Mesendoderm (in vitro differentiated cells): ENCODE measurements around the gene FAM181A.

Experiments
- DNase-seq: peaks from one replicate; pipeline ENCODE4 v3.0.0; 2013
- H2AK5ac ChIP-seq: 2 replicates; pipeline ENCODE4 v1.6.1; 2013; ENCODE audit warnings: low read length, inconsistent platforms
- H2BK120ac ChIP-seq: 2 replicates; pipeline ENCODE4 v1.6.1; 2013; ENCODE audit warnings: low read depth, mild to moderate bottlenecking, low read length, moderate library complexity, mixed read lengths
- H2BK15ac ChIP-seq: replicated peaks from 2 replicates; pipeline ENCODE4 v1.6.1; 2013; ENCODE audit warnings: low read depth, mild to moderate bottlenecking, moderate library complexity
- H2BK5ac ChIP-seq: 2 replicates; pipeline ENCODE4 v1.6.1; 2013; ENCODE audit warnings: low read length, inconsistent platforms
- H3K18ac ChIP-seq: 2 replicates; pipeline ENCODE4 v1.6.1; 2013; ENCODE audit warnings: mild to moderate bottlenecking, low read length, mixed read lengths
- H3K23ac ChIP-seq: one replicate; pipeline ENCODE4 v1.6.1; 2013; ENCODE audit warnings: low read length
- H3K27ac ChIP-seq: 2 replicates; pipeline ENCODE4 v1.5.1; 2013; ENCODE audit warnings: low read depth, mild to moderate bottlenecking, inconsistent platforms, low read length, moderate library complexity
- H3K27me3 ChIP-seq: 2 replicates; pipeline ENCODE4 v1.6.1; 2013; ENCODE audit warnings: low read length, control low read depth, mild to moderate bottlenecking, inconsistent platforms; ENCODE audit not compliant: insufficient read depth, poor library complexity
- H3K36me3 ChIP-seq: 2 replicates; pipeline ENCODE4 v1.6.1; 2013; ENCODE audit warnings: low read length, inconsistent platforms; ENCODE audit not compliant: control insufficient read depth, insufficient read depth
- H3K4ac ChIP-seq: one replicate; pipeline ENCODE4 v1.6.1; 2013; ENCODE audit warnings: low read depth, mild to moderate bottlenecking, low read length, moderate library complexity
- H3K4me1 ChIP-seq: 2 replicates; pipeline ENCODE4 v1.6.1; 2013; ENCODE audit warnings: low read depth, low read length, inconsistent platforms; ENCODE audit not compliant: control insufficient read depth
- H3K4me2 ChIP-seq: 2 replicates; pipeline ENCODE4 v1.6.1; 2013; ENCODE audit warnings: low read length
- H3K4me3 ChIP-seq: 2 replicates; pipeline ENCODE4 v1.5.1; 2013; ENCODE audit warnings: mild to moderate bottlenecking, low read length
- H3K56ac ChIP-seq: one replicate; pipeline ENCODE4 v1.6.1; 2013; ENCODE audit warnings: low read length
- H3K79me1 ChIP-seq: 2 replicates; pipeline ENCODE4 v1.6.1; 2013; ENCODE audit warnings: low read length, inconsistent platforms
- H3K79me2 ChIP-seq: 2 replicates; pipeline ENCODE4 v1.6.1; 2013; ENCODE audit warnings: mild to moderate bottlenecking, low read length; ENCODE audit not compliant: control insufficient read depth, insufficient read depth
- H3K9ac ChIP-seq: 2 replicates; pipeline ENCODE4 v1.6.1; 2013; ENCODE audit warnings: low read length, inconsistent platforms
- H4K5ac ChIP-seq: one replicate; pipeline ENCODE4 v1.6.1; 2013; ENCODE audit warnings: low read length
- H4K8ac ChIP-seq: one replicate; pipeline ENCODE4 v1.6.1; 2013; ENCODE audit warnings: low read depth, mild to moderate bottlenecking, control low read depth, low read length, moderate library complexity
- WGBS: extraction: QIAGEN DNeasy Blood & Tissue Kit; methylation state at CpG from one replicate; pipeline ENCODE4 v1.1.7; 2013; ENCODE audit warnings: low lambda C conversion rate, missing lambda C conversion rate; ENCODE audit not compliant: insufficient coverage; ENCODE audit errors: extremely low coverage; 5-methylcytosine and 5-hydroxymethylcytosine counted together

FAM181A gene

GRCh38 chr14:93974833-93975232, 47.7 kb downstream of the FAM181A start:
- H3K23ac ChIP-seq, result no peak overlapping the region
- H3K36me3 ChIP-seq, result no peaks in the 10 kb centered on the region
- no peak overlapping the region for H4K5ac ChIP-seq
- no peak overlapping the region for H3K4ac ChIP-seq
- H3K4me3 ChIP-seq, result no peak overlapping the region
- H2BK120ac ChIP-seq, result no peak overlapping the region
- H3K27ac ChIP-seq, result no peak overlapping the region
- no peak overlapping the region for H3K18ac ChIP-seq
- no peak overlapping the region for H3K56ac ChIP-seq
- DNase-seq, result no peak
- no peak overlapping the region for H2BK5ac ChIP-seq
- no peak overlapping the region for H2BK15ac ChIP-seq
- H3K79me1 ChIP-seq, result no peaks in the 10 kb centered on the region
- H2AK5ac ChIP-seq, result no peak overlapping the region
- H3K9ac ChIP-seq, result no peak overlapping the region
- H3K79me2 ChIP-seq, result no peaks in the 10 kb centered on the region
- H3K4me1 ChIP-seq, result no peaks in the 10 kb centered on the region
- WGBS, result no CpG with 5 or more reads among the region's 12 CpGs
- H3K27me3 ChIP-seq, result no peaks in the 10 kb centered on the region
- H4K8ac ChIP-seq, result no peak overlapping the region
- no peak overlapping the region for H3K4me2 ChIP-seq

- Histone ChIP-seq H4K8ac (no peak overlapping the region), H4K5ac (no peak overlapping the region)
Observed at GRCh38 chr14:93975791-93976476, 48.8 kb downstream of the FAM181A start.

GRCh38 chr14:93976477-93977057, 49.4 kb downstream of the FAM181A start, which contains the start of gene ASB2:
TSS of gene ASB2 (minus strand) at chr14:93976570. CDS start at chr14:93964539, 12,031 bp downstream.
- H3K4ac ChIP-seq, result no peak within 1 kb of the TSS
- no peak for DNase-seq
- no peaks in the 10 kb centered on the region for H3K36me3 ChIP-seq
- H3K79me2 ChIP-seq, result no peaks in the 10 kb centered on the region
- no peaks in the 10 kb centered on the region for H3K79me1 ChIP-seq
- no peaks in the 10 kb centered on the region for H3K4me1 ChIP-seq
- H3K23ac ChIP-seq, result no peak within 1 kb of the TSS
- H3K4me3 ChIP-seq, result no peak within 1 kb of the TSS
- H2BK120ac ChIP-seq, result no peak within 1 kb of the TSS
- H3K27me3 ChIP-seq, result no peaks in the 10 kb centered on the region
- H4K8ac ChIP-seq, result no peak within 1 kb of the TSS
- H4K5ac ChIP-seq, result no peak within 1 kb of the TSS
- no peak within 1 kb of the TSS for H2BK15ac ChIP-seq
- H3K18ac ChIP-seq, result no peak within 1 kb of the TSS
- no peak within 1 kb of the TSS for H3K9ac ChIP-seq
- WGBS, result no CpG with 5 or more reads among the region's 12 CpGs
- H3K56ac ChIP-seq, result no peak within 1 kb of the TSS
- no peak within 1 kb of the TSS for H3K4me2 ChIP-seq
- no peak within 1 kb of the TSS for H2BK5ac ChIP-seq
- no peak within 1 kb of the TSS for H2AK5ac ChIP-seq
- no peak within 1 kb of the TSS for H3K27ac ChIP-seq

More at GRCh38 chr14:93975791-93976476, 48.8 kb downstream of the FAM181A start:
- H3K79me2 ChIP-seq, result no peaks in the 10 kb centered on the region
- no peak overlapping the region for H3K9ac ChIP-seq
- H3K4me3 ChIP-seq, result no peak overlapping the region
- H3K27ac ChIP-seq, result no peak overlapping the region
- H2AK5ac ChIP-seq, result no peak overlapping the region
- H3K56ac ChIP-seq, result no peak overlapping the region
- peak; percentile 45 for DNase-seq
- no peaks in the 10 kb centered on the region for H3K4me1 ChIP-seq
- H3K79me1 ChIP-seq, result no peaks in the 10 kb centered on the region
- no peaks in the 10 kb centered on the region for H3K36me3 ChIP-seq
- no peak overlapping the region for H2BK5ac ChIP-seq
- H3K18ac ChIP-seq, result no peak overlapping the region
- H3K23ac ChIP-seq, result no peak overlapping the region
- no peak overlapping the region for H2BK120ac ChIP-seq
- H3K4ac ChIP-seq, result no peak overlapping the region
- H2BK15ac ChIP-seq, result no peak overlapping the region
- H3K4me2 ChIP-seq, result no peak overlapping the region
- H3K27me3 ChIP-seq, result no peaks in the 10 kb centered on the region
- no CpG with 5 or more reads among the region's 9 CpGs for WGBS

GRCh38 chr14:93977171-93977570, 50.0 kb downstream of the FAM181A start:
- no CpG with 5 or more reads among the region's 5 CpGs for WGBS
- H3K9ac ChIP-seq, result no peak overlapping the region
- DNase-seq, result no peak

GRCh38 chr14:93977790-93978581, 50.8 kb downstream of the FAM181A start:
- Histone ChIP-seq H2BK15ac (no peak overlapping the region), H2AK5ac (no peak overlapping the region), H3K9ac (no peak overlapping the region), H2BK5ac (no peak overlapping the region), H3K27ac (no peak overlapping the region), H3K23ac (no peak overlapping the region), H3K4me1 (no peaks in the 10 kb centered on the region), H4K8ac (no peak overlapping the region), H3K18ac (no peak overlapping the region), H2BK120ac (no peak overlapping the region), H3K56ac (no peak overlapping the region), H3K4me2 (no peak overlapping the region), H4K5ac (no peak overlapping the region), H3K36me3 (no peaks in the 10 kb centered on the region), H3K79me1 (no peaks in the 10 kb centered on the region), H3K79me2 (no peaks in the 10 kb centered on the region), H3K4ac (no peak overlapping the region), H3K4me3 (no peak overlapping the region), H3K27me3 (no peaks in the 10 kb centered on the region)
- DNase-seq, result no peak
- WGBS, result no CpG with 5 or more reads among the region's 11 CpGs

More at GRCh38 chr14:93977171-93977570, 50.0 kb downstream of the FAM181A start:
- no peaks in the 10 kb centered on the region for H3K36me3 ChIP-seq
- no peak overlapping the region for H3K27ac ChIP-seq
- no peaks in the 10 kb centered on the region for H3K79me1 ChIP-seq
- no peak overlapping the region for H3K4ac ChIP-seq
- H3K4me1 ChIP-seq, result no peaks in the 10 kb centered on the region
- no peak overlapping the region for H4K8ac ChIP-seq
- H3K79me2 ChIP-seq, result no peaks in the 10 kb centered on the region
- no peak overlapping the region for H2AK5ac ChIP-seq
- H4K5ac ChIP-seq, result no peak overlapping the region
- no peak overlapping the region for H2BK120ac ChIP-seq
- H3K4me2 ChIP-seq, result no peak overlapping the region
- no peak overlapping the region for H2BK15ac ChIP-seq
- no peak overlapping the region for H3K56ac ChIP-seq
- no peaks in the 10 kb centered on the region for H3K27me3 ChIP-seq
- H3K18ac ChIP-seq, result no peak overlapping the region
- H2BK5ac ChIP-seq, result no peak overlapping the region
- no peak overlapping the region for H3K4me3 ChIP-seq
- no peak overlapping the region for H3K23ac ChIP-seq
